ENCODE measurements around the gene CBFB. TPM values are rescaled to one million over a fixed set of nuclear protein-coding genes. Genes with fewer than 3 reads are reported as not detected.
A peak's percentile ranks its signal among the peaks of the same experiment; 100 is the strongest.

Gene CBFB
- total RNA-seq (10 to 100 TPM; 19.3 to 41.2 (median 31.5) TPM), polyA plus RNA-seq (10 to 100 TPM; 13.0 to 20.9 (median 13.5) TPM)
- long read RNA-seq, donor 1, partial matches to known transcripts, result 0 of 3 reads
- long read RNA-seq, donor 1, other reads (novel, unspliced or antisense), result 0 of 3 reads
- long read RNA-seq, donor 2, partial matches to known transcripts, result 23 of 30 reads
- long read RNA-seq, donor 2, other reads (novel, unspliced or antisense), result 0 of 30 reads
- long read RNA-seq, donor 3, transcript CBFB-201 (6 exons, 3,136 nt), result major isoform, 7 of 11 reads
- long read RNA-seq, donor 3, partial matches to known transcripts, result 0 of 11 reads
- long read RNA-seq, donor 3, other reads (novel, unspliced or antisense), result 0 of 11 reads
- long read RNA-seq, donor 4, partial matches to known transcripts, result 1 of 4 reads
- long read RNA-seq, donor 4, other reads (novel, unspliced or antisense), result 3 of 4 reads
- long read RNA-seq, donor 5, transcript CBFB-202 (6 exons, 2,971 nt), result minor isoform, 9 of 32 reads
- long read RNA-seq, donor 5, transcript CBFB-201 (6 exons, 3,136 nt), result major isoform, 19 of 32 reads
- long read RNA-seq, donor 5, partial matches to known transcripts, result 0 of 32 reads
- long read RNA-seq, donor 5, other reads (novel, unspliced or antisense), result 4 of 32 reads
- long read RNA-seq, donor 6, partial matches to known transcripts, result 0 of 1 reads
- long read RNA-seq, donor 6, other reads (novel, unspliced or antisense), result 0 of 1 reads
- long read RNA-seq, donor 7, partial matches to known transcripts, result 0 of 3 reads
- long read RNA-seq, donor 7, other reads (novel, unspliced or antisense), result 0 of 3 reads
- long read RNA-seq, donor 8, transcript CBFB-201 (6 exons, 3,136 nt), result major isoform, 5 of 8 reads
- long read RNA-seq, donor 8, partial matches to known transcripts, result 0 of 8 reads
- long read RNA-seq, donor 8, other reads (novel, unspliced or antisense), result 0 of 8 reads
- long read RNA-seq, donor 9, transcript CBFB-202 (6 exons, 2,971 nt), result major isoform, 5 of 8 reads
- long read RNA-seq, donor 9, partial matches to known transcripts, result 0 of 8 reads
- long read RNA-seq, donor 9, other reads (novel, unspliced or antisense), result 0 of 8 reads
- long read RNA-seq, donor 10, partial matches to known transcripts, result 0 of 3 reads
- long read RNA-seq, donor 10, other reads (novel, unspliced or antisense), result 0 of 3 reads

DNA sequence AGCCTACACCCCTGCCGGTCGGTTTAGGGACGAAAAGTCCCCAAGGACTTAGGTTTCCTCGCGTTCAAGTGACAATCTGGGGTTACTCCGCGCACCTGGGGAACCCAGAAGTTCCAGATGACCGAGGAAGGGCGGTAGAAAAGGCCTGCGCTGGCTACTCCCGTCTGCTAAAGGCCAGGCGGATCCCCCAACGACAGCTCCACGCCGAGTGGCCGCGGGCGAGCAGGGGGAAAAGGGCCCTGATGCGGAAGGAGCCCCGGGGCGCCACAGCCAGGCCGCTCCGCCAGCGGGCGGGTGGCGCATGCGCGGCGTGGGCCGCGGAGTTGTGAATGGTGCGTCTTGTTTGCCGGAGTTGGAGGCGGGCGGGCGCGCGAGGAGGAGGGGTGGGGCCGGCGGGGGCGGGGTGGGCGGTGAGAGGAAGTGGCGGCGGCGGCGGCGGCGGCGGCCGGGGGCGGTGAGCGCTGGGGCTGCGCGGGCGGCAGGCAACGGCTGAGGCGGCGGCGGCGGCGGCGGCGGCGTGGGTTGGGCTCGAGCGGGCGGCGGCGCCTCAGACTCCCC, at the start of gene CBFB:
TSS of gene CBFB (plus strand) at position 454 of the 558 bp plus-strand sequence. CDS start 259 bp downstream, outside the sequence.
- whole genome bisulfite sequencing, 4 donors, result 1 to 6% (median 1%) methylated on average over 11 to 67 of the region's 69 CpGs
- H3K27ac ChIP-seq, result peak within 1 kb of the TSS; percentile 89 to 99 (median 98)
- peak; percentile 91 to 94 (median 92) for DNase-seq
- intact Hi-C loops (cut with DNase I), result no loop called here
- no peaks in the 10 kb centered on the region for H3K27me3 ChIP-seq
- peaks cover 4 to 35% of the 10 kb centered on the region in 2 donors for H3K4me1 ChIP-seq (replicated peaks in 1 of 2)
- peak within 1 kb of the TSS; percentile 53 to 99 (median 88) for H3K4me3 ChIP-seq
- no peaks in the 10 kb centered on the region for H3K9me3 ChIP-seq (replicated peaks in 1 of 3)
- TF ChIP-seq, protein P1, sequence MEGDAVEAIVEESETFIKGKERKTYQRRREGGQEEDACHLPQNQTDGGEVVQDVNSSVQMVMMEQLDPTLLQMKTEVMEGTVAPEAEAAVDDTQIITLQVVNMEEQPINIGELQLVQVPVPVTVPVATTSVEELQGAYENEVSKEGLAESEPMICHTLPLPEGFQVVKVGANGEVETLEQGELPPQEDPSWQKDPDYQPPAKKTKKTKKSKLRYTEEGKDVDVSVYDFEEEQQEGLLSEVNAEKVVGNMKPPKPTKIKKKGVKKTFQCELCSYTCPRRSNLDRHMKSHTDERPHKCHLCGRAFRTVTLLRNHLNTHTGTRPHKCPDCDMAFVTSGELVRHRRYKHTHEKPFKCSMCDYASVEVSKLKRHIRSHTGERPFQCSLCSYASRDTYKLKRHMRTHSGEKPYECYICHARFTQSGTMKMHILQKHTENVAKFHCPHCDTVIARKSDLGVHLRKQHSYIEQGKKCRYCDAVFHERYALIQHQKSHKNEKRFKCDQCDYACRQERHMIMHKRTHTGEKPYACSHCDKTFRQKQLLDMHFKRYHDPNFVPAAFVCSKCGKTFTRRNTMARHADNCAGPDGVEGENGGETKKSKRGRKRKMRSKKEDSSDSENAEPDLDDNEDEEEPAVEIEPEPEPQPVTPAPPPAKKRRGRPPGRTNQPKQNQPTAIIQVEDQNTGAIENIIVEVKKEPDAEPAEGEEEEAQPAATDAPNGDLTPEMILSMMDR (IDR thresholded peaks at IDR 0.05), result peak in 3 of 6 experiments; percentile 12 to 47 (median 22)
- TF ChIP-seq POLR2A (IDR thresholded peaks at IDR 0.05), result peak; percentile 74 to 82
- no peaks in the 10 kb centered on the region for H3K36me3 ChIP-seq (replicated peaks in 1 of 2)

DNA sequence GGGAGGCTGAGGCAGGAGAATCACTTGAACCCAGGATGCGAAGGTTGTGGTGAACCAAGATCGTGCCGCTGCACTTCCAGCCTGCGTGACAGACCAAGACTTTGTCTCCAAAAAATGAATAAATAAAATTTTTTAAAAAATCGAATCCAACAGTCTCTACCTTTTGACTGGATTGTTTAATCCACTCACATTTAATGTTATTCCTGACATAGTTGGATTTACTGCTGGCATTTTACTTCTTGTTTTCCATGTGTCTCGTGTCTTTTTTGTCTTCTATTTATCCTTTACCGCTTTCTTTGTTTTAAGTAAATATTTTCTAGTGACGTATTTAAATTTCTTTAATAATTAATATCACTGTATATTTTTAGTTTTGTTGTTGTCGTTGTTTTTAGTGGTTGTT, 45.9 kb upstream of the CBFB start:
- intact Hi-C loops (cut with DNase I), result no loop called here
- no peaks in the 10 kb centered on the region for H3K27me3 ChIP-seq
- no peaks in the 10 kb centered on the region for H3K9me3 ChIP-seq (replicated peaks in 1 of 3)
- no peak overlapping the region for H3K4me3 ChIP-seq
- no peak for DNase-seq
- TF ChIP-seq, protein P1 (IDR thresholded peaks at IDR 0.05), result no peak
- no peak for TF ChIP-seq POLR2A (IDR thresholded peaks at IDR 0.05)
- H3K36me3 ChIP-seq (replicated peaks in 1 of 2), result no peaks in the 10 kb centered on the region
- H3K4me1 ChIP-seq (replicated peaks in 1 of 2), result no peaks in the 10 kb centered on the region
- WGBS, 4 donors, result 90 to 93% (median 90%) methylated on average over 9 of the region's 9 CpGs
- no peak overlapping the region for H3K27ac ChIP-seq

DNA sequence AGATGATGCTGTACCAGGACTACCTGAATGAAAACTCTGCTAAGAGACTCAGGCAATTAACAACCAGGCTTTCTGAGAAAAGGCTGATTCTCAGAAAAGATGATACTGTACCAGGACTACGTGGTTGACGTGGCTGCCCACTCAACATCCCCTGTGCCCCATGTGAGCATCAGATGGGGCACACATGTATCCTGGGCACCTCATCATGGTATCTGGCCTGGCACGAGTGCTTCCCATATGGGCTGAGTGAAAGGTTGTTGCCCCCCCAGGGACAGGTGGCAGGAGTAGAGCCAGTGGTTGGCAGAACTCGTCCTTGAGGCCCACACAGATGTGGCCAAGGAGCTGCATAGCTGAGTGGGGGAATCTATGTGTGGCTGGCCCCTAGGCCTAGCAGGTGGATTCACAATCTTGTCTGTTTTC, 44.0 kb upstream of the CBFB start:
- no peaks in the 10 kb centered on the region for H3K36me3 ChIP-seq (replicated peaks in 1 of 2)
- intact Hi-C loops (cut with DNase I), result no loop called here
- H3K4me1 ChIP-seq (replicated peaks in 1 of 2), result no peaks in the 10 kb centered on the region
- no peaks in the 10 kb centered on the region for H3K27me3 ChIP-seq
- TF ChIP-seq, protein P1 (IDR thresholded peaks at IDR 0.05), result no peak
- TF ChIP-seq POLR2A (IDR thresholded peaks at IDR 0.05), result no peak
- DNase-seq, result no peak
- H3K27ac ChIP-seq, result no peak overlapping the region
- H3K4me3 ChIP-seq, result no peak overlapping the region
- WGBS, 4 donors, result 77 to 92% (median 87%) methylated on average over 2 to 4 of the region's 4 CpGs
- H3K9me3 ChIP-seq (replicated peaks in 1 of 3), result no peaks in the 10 kb centered on the region

All from adrenal gland (tissue), 19 donors.